Keratinocyte (primary cell): ENCODE measurements around the gene HSPG2. TPM values are rescaled to one million over a fixed set of nuclear protein-coding genes. Genes with fewer than 3 reads are reported as not detected.

Source experiments
- DNase-seq: peaks from one replicate; pipeline ENCODE4 v3.0.0-alpha.2; 2011; ENCODE audit warnings: low read depth, missing footprints, low spot score
- FAIRE-seq: peaks from 2 replicates; lab custom pipeline; 2011; peaks lifted over from hg19 to GRCh38; lab: Jason Lieb, UNC
- H2AFZ ChIP-seq: 2 replicates; pipeline ENCODE4 v1.6.0; 2012; ENCODE audit warnings: low read length, control low read depth, inconsistent platforms; ENCODE audit not compliant: control insufficient read depth
- H3K27ac ChIP-seq: 2 replicates; pipeline ENCODE4 v1.5.1; 2011; ENCODE audit warnings: low read length; ENCODE audit not compliant: control insufficient read depth, insufficient read depth
- H3K27me3 ChIP-seq: 3 replicates; pipeline ENCODE4 v1.6.0; 2011; ENCODE audit warnings: low read length; ENCODE audit not compliant: control insufficient read depth, insufficient read depth; ENCODE audit errors: extremely low read depth
- H3K36me3 ChIP-seq, 2 experiments: 2 replicates in 1 of 2; 3 replicates in 1 of 2; pipeline ENCODE4 v1.5.1; 2011; ENCODE audit warnings: low read length in 2 of 2, mild to moderate bottlenecking in 1 of 2; ENCODE audit not compliant: control insufficient read depth in 2 of 2, insufficient read depth in 2 of 2; ENCODE audit errors: extremely low read depth in 1 of 2
- H3K4me1 ChIP-seq: 3 replicates; pipeline ENCODE4 v1.5.1; 2011; ENCODE audit warnings: low read length; ENCODE audit not compliant: control insufficient read depth, insufficient read depth; ENCODE audit errors: extremely low read depth
- H3K4me2 ChIP-seq: 3 replicates; pipeline ENCODE4 v1.6.0; 2011; ENCODE audit warnings: low read depth, low read length; ENCODE audit not compliant: control insufficient read depth, insufficient read depth; ENCODE audit errors: extremely low read depth
- H3K4me3 ChIP-seq, 3 experiments: fragments of 200-600 bp in 1 of 3; sonication (generic) in 1 of 3; 2 replicates in 2 of 3; 3 replicates in 1 of 3; pipeline ENCODE4 v1.5.1; 2011 to 2016; ENCODE audit warnings: low read length in 3 of 3, mild to moderate bottlenecking in 3 of 3, control low read depth in 2 of 3, inconsistent platforms in 1 of 3, low read depth in 1 of 3, mixed read lengths in 1 of 3, mixed run types in 1 of 3, moderate library complexity in 1 of 3; ENCODE audit not compliant: control insufficient read depth in 2 of 3, insufficient read depth in 2 of 3; ENCODE audit errors: extremely low read depth in 1 of 3
- H3K79me2 ChIP-seq: 2 replicates; pipeline ENCODE4 v1.6.0; 2012; ENCODE audit warnings: low read length; ENCODE audit not compliant: control insufficient read depth, insufficient read depth
- H3K9ac ChIP-seq: 3 replicates; pipeline ENCODE4 v1.6.0; 2011; ENCODE audit warnings: low read length; ENCODE audit not compliant: control insufficient read depth, insufficient read depth; ENCODE audit errors: extremely low read depth
- H3K9me1 ChIP-seq: 3 replicates; pipeline ENCODE4 v1.6.0; 2011; ENCODE audit warnings: low read length; ENCODE audit not compliant: control insufficient read depth, insufficient read depth; ENCODE audit errors: extremely low read depth
- H3K9me3 ChIP-seq: 2 replicates; pipeline ENCODE4 v1.5.1; 2012; ENCODE audit warnings: low read depth, low read length; ENCODE audit not compliant: control insufficient read depth
- H4K20me1 ChIP-seq: 3 replicates; pipeline ENCODE4 v1.6.0; 2011; ENCODE audit warnings: low read length; ENCODE audit not compliant: control insufficient read depth, insufficient read depth; ENCODE audit errors: extremely low read depth
- CTCF ChIP-seq, 3 experiments: IDR thresholded peaks in 1 of 3; conservative IDR thresholded peaks in 1 of 3; optimal IDR thresholded peaks in 1 of 3; 2 replicates in 2 of 3; 3 replicates in 1 of 3; pipeline versions ENCODE3 to v1.5.1; 2011; ENCODE audit warnings: low read length in 3 of 3, mild to moderate bottlenecking in 3 of 3, moderate library complexity in 2 of 3, control low read depth in 1 of 3, inconsistent platforms in 1 of 3; ENCODE audit not compliant: insufficient read depth in 2 of 3; ENCODE audit errors: extremely low read depth in 1 of 3
- EZH2 ChIP-seq: IDR thresholded peaks from one replicate; pipeline ENCODE4 v1.6.1; 2012; ENCODE audit warnings: inconsistent platforms, mild to moderate bottlenecking, low read length, moderate library complexity
- dilution Hi-C: fragments of 300-500 bp; cut with MboI; formaldehyde crosslinking; loops from one replicate; pipeline ENCODE4 v1.7.0; 2020; ENCODE audit warnings: low sequenced_read_pairs; ENCODE audit not compliant: extremely low pct_ligation_motif_present
- polyA plus RNA-seq, 5 experiments: library from polyadenylated mRNA; depleted of rRNA in 3 of 5; stranded (reverse) in 3 of 5; stranded (forward) in 1 of 5; unstranded in 1 of 5; fragments of >200 nt; gene quantifications; 1 replicate in 1 of 5; 2 replicates in 3 of 5; 3 replicates in 1 of 5; pipeline versions ENCODE4 v1.2.1 to v1.2.3, GENCODE V29; 2011 to 2012; ENCODE audit warnings: missing spikeins in 2 of 5, low read depth in 1 of 5, low replicate concordance in 1 of 5

HSPG2 gene
- polyA plus RNA-seq, 1 donor (not counting 4 experiments of a cell fraction or from before 2014, with no cell fraction given), result 9.0 TPM

GRCh38 chr1:21899987-21900386 is 37.1 kb downstream of the HSPG2 start:
- H3K27ac ChIP-seq, result no peak overlapping the region
- no peak overlapping the region for H2AFZ ChIP-seq
- H3K9me1 ChIP-seq, result no peaks in the 10 kb centered on the region
- peaks cover 7% of the 10 kb centered on the region for H3K4me1 ChIP-seq
- DNase-seq (no peak), FAIRE-seq (no peak)
- H3K9me3 ChIP-seq, result no peaks in the 10 kb centered on the region
- dilution Hi-C loops, result no loop called here
- peaks cover 9% of the 10 kb centered on the region for H4K20me1 ChIP-seq
- H3K27me3 ChIP-seq, result no peaks in the 10 kb centered on the region
- no peak overlapping the region for H3K4me2 ChIP-seq
- H3K36me3 ChIP-seq, result peaks cover 14 to 16% of the 10 kb centered on the region in 2 experiments
- H3K9ac ChIP-seq, result no peak overlapping the region
- no peak overlapping the region for H3K4me3 ChIP-seq
- peaks cover 7% of the 10 kb centered on the region for H3K79me2 ChIP-seq
- TF ChIP-seq EZH2 (no peak), CTCF (optimal IDR thresholded peaks at IDR 0.05 in 1 of 3, IDR thresholded peaks at IDR 0.05 in 1 of 3, conservative IDR thresholded peaks at IDR 0.05 in 1 of 3; ENCODE audit: extremely low read depth in 1 of 3, insufficient read depth in 2 of 3, low read length in 3 of 3) (no peak)

DNA sequence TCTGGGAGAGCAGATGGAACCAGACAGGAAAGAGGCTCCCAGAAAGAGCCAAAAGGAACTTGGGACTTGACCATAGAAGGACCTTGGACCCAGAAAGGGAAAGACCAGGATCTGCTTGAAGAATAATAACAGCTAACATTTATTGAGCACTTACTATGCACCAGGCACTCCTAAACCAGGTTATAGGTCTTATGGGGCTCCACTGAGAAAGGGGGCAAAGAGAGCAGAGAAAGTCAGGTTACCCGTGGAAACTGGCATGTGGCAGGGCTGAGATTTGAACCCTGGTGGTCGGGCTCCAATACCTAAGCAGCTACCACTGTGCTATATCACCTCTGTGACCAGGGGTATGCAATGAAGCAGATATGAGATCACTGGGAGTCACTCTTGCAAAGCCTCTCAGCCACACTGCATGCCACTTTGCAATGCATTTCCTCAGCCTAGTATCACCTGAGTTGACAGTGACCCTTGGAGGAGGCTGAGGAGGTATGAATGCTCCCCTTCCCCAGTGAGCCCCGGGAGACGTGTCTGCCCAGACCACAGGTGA is 37.8 kb downstream of the HSPG2 start:
- H3K4me1 ChIP-seq, result peaks cover under 1% of the 10 kb centered on the region
- dilution Hi-C loops, result no loop called here
- FAIRE-seq (no peak), DNase-seq (no peak)
- TF ChIP-seq CTCF (optimal IDR thresholded peaks at IDR 0.05 in 1 of 3, IDR thresholded peaks at IDR 0.05 in 1 of 3, conservative IDR thresholded peaks at IDR 0.05 in 1 of 3; ENCODE audit: extremely low read depth in 1 of 3, insufficient read depth in 2 of 3, low read length in 3 of 3), result no peak
- no peak for TF ChIP-seq EZH2
- no peak overlapping the region for H3K4me3 ChIP-seq
- H3K9me1 ChIP-seq, result no peaks in the 10 kb centered on the region
- H3K4me2 ChIP-seq, result no peak overlapping the region
- H3K27me3 ChIP-seq, result no peaks in the 10 kb centered on the region
- peaks cover 14 to 17% of the 10 kb centered on the region in 2 experiments for H3K36me3 ChIP-seq
- H3K9ac ChIP-seq, result no peak overlapping the region
- H2AFZ ChIP-seq, result no peak overlapping the region
- H3K27ac ChIP-seq, result no peak overlapping the region
- H3K79me2 ChIP-seq, result peaks cover 4% of the 10 kb centered on the region
- H3K9me3 ChIP-seq, result no peaks in the 10 kb centered on the region
- H4K20me1 ChIP-seq, result peaks cover 5% of the 10 kb centered on the region
